Measurements from ENCODE around the gene EVI5L. TPM values are rescaled to one million over a fixed set of nuclear protein-coding genes. Genes with fewer than 3 reads are reported as not detected.

The EVI5L gene
- total RNA-seq, 1 experiment from 2014 or later, result 25.7 TPM

- no peak for DNase-seq (ENCODE audit: unreplicated experiment)
- Mint-ChIP-seq H3K36me3 (ENCODE audit: insufficient read depth, unreplicated experiment) (peaks cover 37% of the 10 kb centered on the region), H3K27ac (ENCODE audit: low read depth, unreplicated experiment) (no peak overlapping the region), H3K27me3 (ENCODE audit: insufficient read depth, unreplicated experiment) (no peaks in the 10 kb centered on the region), H3K4me3 (ENCODE audit: unreplicated experiment) (no peak overlapping the region), H3K4me1 (ENCODE audit: insufficient read depth, unreplicated experiment) (peaks cover 12% of the 10 kb centered on the region), H3K9me3 (ENCODE audit: unreplicated experiment) (no peaks in the 10 kb centered on the region)
- TF ChIP-seq CTCF (IDR thresholded peaks at IDR 0.05; ENCODE audit: unreplicated experiment), result no peak
- intact Hi-C loops (cut with micrococcal nuclease), result no loop called here
- ChIA-PET CTCF (no interaction called here), POLR2A (interaction anchor here (1.3 kb wide), 1 partner anchor 9 kb away, joined by 5 read pairs; the partner anchor contains the start of gene SNAPC2)
- BruUV-seq (replicated peaks), result no TSS peak
Measured at GRCh38 chr19:7910321-7911161, 80.5 kb downstream of the EVI5L start.

- intact Hi-C loops (cut with micrococcal nuclease), result no loop called here
- ChIA-PET CTCF (no interaction called here), POLR2A (interaction anchor here (0.6 to 1.0 kb wide), 2 partner anchors 8 to 1518 kb away, joined by 4 to 6 read pairs; partner anchors contain the start of gene MAP2K7)
- peaks cover 6% of the 10 kb centered on the region for H3K4me1 Mint-ChIP-seq (ENCODE audit: insufficient read depth, unreplicated experiment)
- DNase-seq (ENCODE audit: unreplicated experiment), result no peak
- TF ChIP-seq CTCF (IDR thresholded peaks at IDR 0.05; ENCODE audit: unreplicated experiment), result no peak
- H3K9me3 Mint-ChIP-seq (ENCODE audit: unreplicated experiment), result no peaks in the 10 kb centered on the region
- no peak overlapping the region for H3K27ac Mint-ChIP-seq (ENCODE audit: low read depth, unreplicated experiment)
- no peak overlapping the region for H3K4me3 Mint-ChIP-seq (ENCODE audit: unreplicated experiment)
- H3K27me3 Mint-ChIP-seq (ENCODE audit: insufficient read depth, unreplicated experiment), result no peaks in the 10 kb centered on the region
- no TSS peak for BruUV-seq (replicated peaks)
- H3K36me3 Mint-ChIP-seq (ENCODE audit: insufficient read depth, unreplicated experiment), result peaks cover 34% of the 10 kb centered on the region
Measured at GRCh38 chr19:7911508-7912143, 81.6 kb downstream of the EVI5L start.

- Mint-ChIP-seq H3K4me3 (ENCODE audit: unreplicated experiment) (no peak overlapping the region), H3K36me3 (ENCODE audit: insufficient read depth, unreplicated experiment) (peaks cover 34% of the 10 kb centered on the region), H3K4me1 (ENCODE audit: insufficient read depth, unreplicated experiment) (peaks cover 4% of the 10 kb centered on the region), H3K9me3 (ENCODE audit: unreplicated experiment) (no peaks in the 10 kb centered on the region), H3K27ac (ENCODE audit: low read depth, unreplicated experiment) (no peak overlapping the region), H3K27me3 (ENCODE audit: insufficient read depth, unreplicated experiment) (no peaks in the 10 kb centered on the region)
- TF ChIP-seq CTCF (IDR thresholded peaks at IDR 0.05; ENCODE audit: unreplicated experiment), result no peak
- ChIA-PET POLR2A (interaction anchor here (0.6 to 1.0 kb wide), 2 partner anchors 9 to 1518 kb away, joined by 4 to 6 read pairs; partner anchors contain the start of gene MAP2K7), CTCF (interaction anchor here (0.7 kb wide), 1 partner anchor 127 kb away, joined by 3 read pairs; no protein-coding TSS in a partner anchor)
- intact Hi-C loops (cut with micrococcal nuclease), result no loop called here
- no peak for DNase-seq (ENCODE audit: unreplicated experiment)
- BruUV-seq (replicated peaks), result no TSS peak
Measured at GRCh38 chr19:7912144-7912696, 82.2 kb downstream of the EVI5L start.
